HEK293T (cell line): ENCODE results near the gene KIAA1755.

Source experiments
- CTBP1 ChIP-seq: fragments of 450-650 bp; IDR thresholded peaks from 2 replicates; pipeline ENCODE4 v1.6.1; 2016; ENCODE audit warnings: borderline replicate concordance
- FOXK2 ChIP-seq: fragments of 450-650 bp; IDR thresholded peaks from 2 replicates; pipeline ENCODE4 v1.6.1; 2016; ENCODE audit warnings: mild to moderate bottlenecking
- HDGF ChIP-seq: fragments of 450-650 bp; IDR thresholded peaks from 2 replicates; pipeline ENCODE4 v1.6.1; 2017; ENCODE audit warnings: antibody characterized with exemption, borderline replicate concordance
- SP1 ChIP-seq: fragments of 450-650 bp; IDR thresholded peaks from 2 replicates; pipeline ENCODE4 v1.6.1; 2017
- SUZ12 ChIP-seq: fragments of 450-650 bp; IDR thresholded peaks from 2 replicates; pipeline ENCODE4 v1.6.1; 2016; ENCODE audit warnings: mild to moderate bottlenecking
- ZNF384 ChIP-seq: fragments of 450-650 bp; IDR thresholded peaks from 2 replicates; pipeline ENCODE4 v1.6.1; 2016

GRCh38 chr20:38190936-38191371 lies 69.6 kb downstream of the KIAA1755 start:
- TF ChIP-seq SP1 = no peak
- TF ChIP-seq HDGF = no peak
- TF ChIP-seq CTBP1 = no peak
- no peak for TF ChIP-seq FOXK2
- no peak for TF ChIP-seq ZNF384
- TF ChIP-seq SUZ12 = no peak
